ENCODE results near the gene TSPAN10. TPM values are rescaled to one million over a fixed set of nuclear protein-coding genes. Genes with fewer than 3 reads are reported as not detected.

Gene TSPAN10
- total RNA-seq, 2 donors from 2014 or later: 1.3 to 1.8 TPM

DNA sequence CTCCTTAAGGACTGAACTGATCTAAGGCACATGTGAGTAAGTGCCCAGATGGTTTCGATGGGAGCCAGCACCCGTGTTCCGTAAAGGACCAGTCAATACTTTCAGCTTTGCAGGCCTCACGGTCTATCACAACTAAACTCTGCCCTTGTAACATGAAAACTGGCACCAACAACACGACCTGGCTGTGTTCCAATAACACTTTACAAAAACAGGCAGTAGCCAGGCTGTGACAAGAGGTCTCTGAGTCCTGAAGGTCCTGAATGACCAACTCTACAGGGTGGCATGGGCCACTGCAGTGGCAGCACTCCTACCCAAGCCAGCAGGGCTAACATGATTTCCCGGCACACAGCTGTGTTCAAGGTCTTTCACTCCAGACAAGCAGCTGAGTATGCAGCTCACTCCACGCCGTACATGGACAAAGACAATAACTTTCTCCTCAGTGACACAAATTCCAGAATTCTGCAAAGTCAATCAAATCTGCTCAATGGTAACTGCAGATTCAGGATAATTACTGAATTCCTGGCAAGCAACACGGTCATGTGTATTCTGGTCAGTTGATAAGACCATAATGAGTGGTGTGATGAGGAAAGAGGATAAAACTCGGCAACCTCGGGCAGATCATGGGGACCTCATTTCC, 15.4 kb upstream of the TSPAN10 start:
- Mint-ChIP-seq H3K27me3 (ENCODE audit: insufficient read depth) (no peaks in the 10 kb centered on the region), H3K4me1 (no peaks in the 10 kb centered on the region), H3K36me3 (ENCODE audit: low read depth) (peaks cover 86% of the 10 kb centered on the region), H3K4me3 (no peak overlapping the region), H3K27ac (no peak overlapping the region), H3K9me3 (peaks cover 20% of the 10 kb centered on the region)
- Histone ChIP-seq H3K9ac (ENCODE audit: extremely low read depth, low read length, poor library complexity, severe bottlenecking) (no peak overlapping the region), H3K4me1 (ENCODE audit: control insufficient read depth, insufficient read depth, low read length) (no peaks in the 10 kb centered on the region), H3K4me3 (ENCODE audit: low read length) (no peak overlapping the region), H3K36me3 (ENCODE audit: control insufficient read depth, insufficient read depth, low read length) (peaks cover 80% of the 10 kb centered on the region), H3K27me3 (ENCODE audit: control insufficient read depth, insufficient read depth, low read length, poor library complexity, severe bottlenecking) (no peaks in the 10 kb centered on the region), H3K9me3 (ENCODE audit: control insufficient read depth, low read length) (peaks cover 16% of the 10 kb centered on the region), H3K27ac (ENCODE audit: low read depth, low read length) (no peak overlapping the region)
- no peak for DNase-seq
- TF ChIP-seq, protein P1, sequence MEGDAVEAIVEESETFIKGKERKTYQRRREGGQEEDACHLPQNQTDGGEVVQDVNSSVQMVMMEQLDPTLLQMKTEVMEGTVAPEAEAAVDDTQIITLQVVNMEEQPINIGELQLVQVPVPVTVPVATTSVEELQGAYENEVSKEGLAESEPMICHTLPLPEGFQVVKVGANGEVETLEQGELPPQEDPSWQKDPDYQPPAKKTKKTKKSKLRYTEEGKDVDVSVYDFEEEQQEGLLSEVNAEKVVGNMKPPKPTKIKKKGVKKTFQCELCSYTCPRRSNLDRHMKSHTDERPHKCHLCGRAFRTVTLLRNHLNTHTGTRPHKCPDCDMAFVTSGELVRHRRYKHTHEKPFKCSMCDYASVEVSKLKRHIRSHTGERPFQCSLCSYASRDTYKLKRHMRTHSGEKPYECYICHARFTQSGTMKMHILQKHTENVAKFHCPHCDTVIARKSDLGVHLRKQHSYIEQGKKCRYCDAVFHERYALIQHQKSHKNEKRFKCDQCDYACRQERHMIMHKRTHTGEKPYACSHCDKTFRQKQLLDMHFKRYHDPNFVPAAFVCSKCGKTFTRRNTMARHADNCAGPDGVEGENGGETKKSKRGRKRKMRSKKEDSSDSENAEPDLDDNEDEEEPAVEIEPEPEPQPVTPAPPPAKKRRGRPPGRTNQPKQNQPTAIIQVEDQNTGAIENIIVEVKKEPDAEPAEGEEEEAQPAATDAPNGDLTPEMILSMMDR (conservative IDR thresholded peaks at IDR 0.05): no peak
- WGBS, 2 experiments (ENCODE audit: insufficient coverage in 1 of 2, insufficient read length in 1 of 2): 96 to 98% methylated on average over 10 to 11 of the region's 11 CpGs

DNA sequence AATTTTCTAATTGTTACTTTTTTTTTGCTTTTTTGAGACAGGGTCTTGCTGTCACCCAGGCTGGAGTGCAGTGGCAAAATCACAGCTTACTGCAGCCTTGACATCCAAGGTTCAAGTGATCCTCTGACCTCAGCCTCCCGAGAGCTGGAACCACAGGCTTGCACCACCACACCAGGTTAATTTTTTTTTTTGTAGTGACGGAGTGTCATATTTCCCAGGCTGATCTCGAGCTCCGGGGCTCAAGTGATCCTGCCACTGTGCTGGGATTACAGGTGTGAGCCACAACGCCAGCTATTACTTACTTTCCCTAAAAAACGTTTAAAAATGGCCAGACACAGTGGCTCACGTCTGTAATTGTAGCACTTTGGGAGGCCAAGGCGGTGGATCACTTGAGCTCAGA, 6.7 kb upstream of the TSPAN10 start:
- Mint-ChIP-seq H3K9me3 (no peaks in the 10 kb centered on the region), H3K36me3 (ENCODE audit: low read depth) (peaks cover 70% of the 10 kb centered on the region), H3K4me1 (no peaks in the 10 kb centered on the region), H3K27me3 (ENCODE audit: insufficient read depth) (no peaks in the 10 kb centered on the region), H3K4me3 (no peak overlapping the region), H3K27ac (no peak overlapping the region)
- no peaks in the 10 kb centered on the region for H3K27me3 ChIP-seq (ENCODE audit: control insufficient read depth, insufficient read depth, low read length, poor library complexity, severe bottlenecking)
- H3K27ac ChIP-seq (ENCODE audit: low read depth, low read length): no peak overlapping the region
- H3K9me3 ChIP-seq (ENCODE audit: control insufficient read depth, low read length): no peaks in the 10 kb centered on the region
- H3K36me3 ChIP-seq (ENCODE audit: control insufficient read depth, insufficient read depth, low read length): peaks cover 60% of the 10 kb centered on the region
- no peak for DNase-seq
- no peak overlapping the region for H3K4me3 ChIP-seq (ENCODE audit: low read length)
- WGBS, 2 experiments (ENCODE audit: insufficient coverage in 1 of 2, insufficient read length in 1 of 2): 94 to 96% methylated on average over 8 of the region's 8 CpGs
- TF ChIP-seq, protein P1 (conservative IDR thresholded peaks at IDR 0.05): no peak
- no peaks in the 10 kb centered on the region for H3K4me1 ChIP-seq (ENCODE audit: control insufficient read depth, insufficient read depth, low read length)
- no peak overlapping the region for H3K9ac ChIP-seq (ENCODE audit: extremely low read depth, low read length, poor library complexity, severe bottlenecking)

DNA sequence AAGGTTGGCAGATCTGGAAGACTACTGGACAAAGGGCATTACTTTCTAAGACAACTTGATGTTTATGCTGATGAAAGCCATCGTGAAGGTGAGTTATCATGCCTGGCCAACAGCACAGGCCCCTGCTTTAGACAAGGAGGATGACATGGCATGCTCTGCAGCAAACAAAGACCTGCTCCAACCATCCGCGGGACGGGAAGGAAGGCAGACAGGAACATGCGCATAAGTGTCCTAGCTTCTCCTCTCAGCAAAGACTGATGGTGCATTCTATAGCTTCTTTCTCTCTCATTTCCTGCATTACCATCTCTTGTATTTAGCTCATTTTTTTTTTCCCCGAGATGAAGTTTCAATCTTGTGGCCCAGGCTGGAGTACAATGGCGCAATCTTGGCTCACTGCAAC, 5.5 kb upstream of the TSPAN10 start:
- TF ChIP-seq, protein P1 (conservative IDR thresholded peaks at IDR 0.05): no peak
- Histone ChIP-seq H3K4me1 (ENCODE audit: control insufficient read depth, insufficient read depth, low read length) (no peaks in the 10 kb centered on the region), H3K27me3 (ENCODE audit: control insufficient read depth, insufficient read depth, low read length, poor library complexity, severe bottlenecking) (no peaks in the 10 kb centered on the region), H3K36me3 (ENCODE audit: control insufficient read depth, insufficient read depth, low read length) (peaks cover 51% of the 10 kb centered on the region), H3K9me3 (ENCODE audit: control insufficient read depth, low read length) (no peaks in the 10 kb centered on the region), H3K4me3 (ENCODE audit: low read length) (no peak overlapping the region), H3K9ac (ENCODE audit: extremely low read depth, low read length, poor library complexity, severe bottlenecking) (no peak overlapping the region), H3K27ac (ENCODE audit: low read depth, low read length) (no peak overlapping the region)
- no peak overlapping the region for H3K4me3 Mint-ChIP-seq
- H3K36me3 Mint-ChIP-seq (ENCODE audit: low read depth): peaks cover 60% of the 10 kb centered on the region
- no peaks in the 10 kb centered on the region for H3K27me3 Mint-ChIP-seq (ENCODE audit: insufficient read depth)
- no peaks in the 10 kb centered on the region for H3K9me3 Mint-ChIP-seq
- H3K4me1 Mint-ChIP-seq: peaks cover 3% of the 10 kb centered on the region
- H3K27ac Mint-ChIP-seq: peak overlapping the region; percentile 81
- peak; percentile 48 for DNase-seq
- 93 to 94% methylated on average over 6 of the region's 7 CpGs for WGBS, 2 experiments (ENCODE audit: insufficient coverage in 1 of 2, insufficient read length in 1 of 2)
